CD14-positive monocyte (primary cell): ENCODE measurements around the gene MYH9. TPM values are rescaled to one million over a fixed set of nuclear protein-coding genes. Genes with fewer than 3 reads are reported as not detected.

ENCODE experiments used
- DNase-seq, 3 donors: peaks; one replicate each; pipeline ENCODE4 v3.0.0-alpha.2; 2011 to 2022
- H2AFZ ChIP-seq: 2 replicates; pipeline ENCODE4 v1.6.0; 2012; ENCODE audit warnings: mild to moderate bottlenecking, low read depth, low read length, inconsistent platforms; ENCODE audit not compliant: insufficient read depth, poor library complexity, severe bottlenecking
- H3K27ac ChIP-seq, 2 donors: 1 replicate in 1 of 2; 2 replicates in 1 of 2; pipeline ENCODE4 v1.5.1; 2012 to 2013; ENCODE audit warnings: low read length in 2 of 2, control low read depth in 1 of 2, inconsistent platforms in 1 of 2, low read depth in 1 of 2, mild to moderate bottlenecking in 1 of 2
- H3K27me3 ChIP-seq, 2 donors: one replicate each; pipeline versions ENCODE4 v1.6.0 to v1.6.1; 2011 to 2013; ENCODE audit warnings: low read length in 2 of 2; ENCODE audit not compliant: control insufficient read depth in 2 of 2, insufficient read depth in 2 of 2
- H3K36me3 ChIP-seq, 2 donors: replicated peaks in 1 of 2; 1 replicate in 1 of 2; 2 replicates in 1 of 2; pipeline versions ENCODE4 v1.5.1 to v1.6.1; 2012 to 2013; ENCODE audit warnings: low read length in 2 of 2, control low read depth in 1 of 2, inconsistent platforms in 1 of 2, mild to moderate bottlenecking in 1 of 2; ENCODE audit not compliant: insufficient read depth in 2 of 2, control insufficient read depth in 1 of 2
- H3K4me1 ChIP-seq, 2 donors: 1 replicate in 1 of 2; 2 replicates in 1 of 2; pipeline versions ENCODE4 v1.5.1 to v1.6.1; 2012 to 2013; ENCODE audit warnings: low read length in 2 of 2, control low read depth in 1 of 2, inconsistent platforms in 1 of 2, mild to moderate bottlenecking in 1 of 2, moderate library complexity in 1 of 2; ENCODE audit not compliant: insufficient read depth in 2 of 2, control insufficient read depth in 1 of 2
- H3K4me2 ChIP-seq: replicated peaks from 2 replicates; pipeline ENCODE3; 2012; ENCODE audit warnings: low read length, moderate library complexity, mild to moderate bottlenecking; ENCODE audit not compliant: poor library complexity, severe bottlenecking; ENCODE audit errors: extremely low read depth
- H3K4me3 ChIP-seq, 3 experiments: fragments of 200-600 bp in 1 of 3; sonication (generic) in 1 of 3; replicated peaks in 1 of 3; 1 replicate in 2 of 3; 2 replicates in 1 of 3; pipeline ENCODE4 v1.5.1; 2011 to 2013; ENCODE audit warnings: low read length in 3 of 3, mild to moderate bottlenecking in 3 of 3, control low read depth in 2 of 3, low read depth in 2 of 3, inconsistent platforms in 1 of 3, moderate library complexity in 1 of 3
- H3K79me2 ChIP-seq: 2 replicates; pipeline ENCODE4 v1.6.0; 2012; ENCODE audit warnings: mild to moderate bottlenecking, control low read depth, inconsistent platforms, low read length, moderate library complexity; ENCODE audit not compliant: insufficient read depth
- H3K9ac ChIP-seq: 2 replicates; pipeline ENCODE4 v1.6.0; 2017; ENCODE audit warnings: low read length, mild to moderate bottlenecking; ENCODE audit not compliant: insufficient read depth, poor library complexity, severe bottlenecking
- H3K9me3 ChIP-seq, 2 donors: replicated peaks in 1 of 2; 1 replicate in 1 of 2; 2 replicates in 1 of 2; pipeline versions ENCODE4 v1.5.1 to v1.6.1; 2012 to 2013; ENCODE audit warnings: low read length in 2 of 2, control low read depth in 1 of 2; ENCODE audit not compliant: control insufficient read depth in 1 of 2, insufficient read depth in 1 of 2
- H4K20me1 ChIP-seq: 2 replicates; pipeline ENCODE4 v1.6.0; 2012; ENCODE audit warnings: mild to moderate bottlenecking, low read length, control low read depth, moderate library complexity; ENCODE audit not compliant: insufficient read depth
- H3K27ac Mint-ChIP-seq, 7 donors: one replicate each; pipeline ENCODE4 v1.8.0; 2020; ENCODE audit warnings: mild to moderate bottlenecking in 7 of 7, mixed read lengths in 7 of 7, moderate library complexity in 6 of 7, inconsistent platforms in 2 of 7
- H3K27me3 Mint-ChIP-seq, 3 donors: one replicate each; pipeline ENCODE4 v1.8.0; 2021 to 2022; ENCODE audit warnings: low read depth in 3 of 3, mild to moderate bottlenecking in 3 of 3, mixed read lengths in 3 of 3, moderate library complexity in 3 of 3, inconsistent platforms in 1 of 3
- H3K36me3 Mint-ChIP-seq, 2 donors: one replicate each; pipeline ENCODE4 v1.8.0; 2020; ENCODE audit warnings: mixed read lengths in 2 of 2, inconsistent platforms in 1 of 2, mild to moderate bottlenecking in 1 of 2
- H3K4me1 Mint-ChIP-seq: one replicate; pipeline ENCODE4 v1.8.0; 2020; ENCODE audit warnings: mild to moderate bottlenecking, mixed read lengths
- H3K4me3 Mint-ChIP-seq, 2 donors: one replicate each; pipeline ENCODE4 v1.8.0; 2020; ENCODE audit warnings: mild to moderate bottlenecking in 2 of 2, mixed read lengths in 2 of 2, moderate library complexity in 1 of 2
- H3K9me3 Mint-ChIP-seq, 7 donors: one replicate each; pipeline ENCODE4 v1.8.0; 2020 to 2022; ENCODE audit warnings: mixed read lengths in 7 of 7, mild to moderate bottlenecking in 6 of 7, moderate library complexity in 6 of 7, inconsistent platforms in 2 of 7
- CTCF ChIP-seq: fragments of 200-600 bp; IDR thresholded peaks from one replicate; pipeline ENCODE4 v1.8.0; 2022; ENCODE audit warnings: antibody characterized with exemption, mild to moderate bottlenecking
- WGBS: methylation state at CpG from one replicate; pipeline ENCODE4 v1.1.5; 2013; ENCODE audit warnings: missing lambda C conversion rate; ENCODE audit not compliant: insufficient coverage; 5-methylcytosine and 5-hydroxymethylcytosine counted together
- intact Hi-C, 2 donors: fragments of 100-400 bp; cut with micrococcal nuclease; formaldehyde crosslinking; loops; one replicate each; pipeline versions ENCODE4 v1.15.0 to v1.15.1; 2023
- polyA plus RNA-seq, 3 donors: library from polyadenylated mRNA; depleted of rRNA in 1 of 3; unstranded in 2 of 3; stranded (reverse) in 1 of 3; fragments of 300-500 nt in 2 of 3; fragments of >200 nt in 1 of 3; fragmentation: Illumina TruSeq in 2 of 3; gene quantifications; 1 replicate in 2 of 3; 2 replicates in 1 of 3; pipeline ENCODE4 v1.2.3, GENCODE V29; 2012 to 2021

The MYH9 gene
- polyA plus RNA-seq, 3 donors: 35.6 to 163 (median 79.5) TPM

- no peak overlapping the region for H2AFZ ChIP-seq
- no peaks in the 10 kb centered on the region for H3K9me3 Mint-ChIP-seq
- H3K4me1 Mint-ChIP-seq: peaks cover 21% of the 10 kb centered on the region
- H3K79me2 ChIP-seq: peaks cover 98% of the 10 kb centered on the region
- peak overlapping the region in 4 of 7 donors; percentile 62 to 79 (median 68) for H3K27ac Mint-ChIP-seq
- H3K4me3 ChIP-seq: no peak overlapping the region
- H3K27me3 ChIP-seq: no peaks in the 10 kb centered on the region
- H3K9ac ChIP-seq: no peak overlapping the region
- peak overlapping the region in 1 of 2 donors; percentile 52 for H3K27ac ChIP-seq
- H3K4me3 Mint-ChIP-seq: no peak overlapping the region
- peaks cover 98% of the 10 kb centered on the region for H4K20me1 ChIP-seq
- no peak for DNase-seq
- H3K4me1 ChIP-seq: peaks cover 1 to 2% of the 10 kb centered on the region in 2 donors
- WGBS: 100% methylated on average over 1 of the region's 5 CpGs
- intact Hi-C loops: no loop called here
- peaks cover 72 to 89% of the 10 kb centered on the region in 2 donors for H3K36me3 ChIP-seq
- H3K36me3 Mint-ChIP-seq: peaks cover 66 to 96% of the 10 kb centered on the region in 2 donors
- H3K27me3 Mint-ChIP-seq: peaks cover 0 to 1% (median 1%) of the 10 kb centered on the region in 3 donors
- no peak for TF ChIP-seq CTCF
- H3K9me3 ChIP-seq: no peaks in the 10 kb centered on the region
- no peak overlapping the region for H3K4me2 ChIP-seq
Measured at GRCh38 chr22:36343070-36343719, 44.6 kb downstream of the MYH9 start.

- no peak for DNase-seq
- TF ChIP-seq CTCF: no peak
- peaks cover 0 to 1% (median 1%) of the 10 kb centered on the region in 3 donors for H3K27me3 Mint-ChIP-seq
- Histone ChIP-seq H3K9ac (no peak overlapping the region), H3K9me3 (no peaks in the 10 kb centered on the region), H3K36me3 (peaks cover 71 to 87% of the 10 kb centered on the region in 2 donors), H3K4me2 (no peak overlapping the region), H4K20me1 (peaks cover 100% of the 10 kb centered on the region), H3K4me3 (no peak overlapping the region), H3K27me3 (no peaks in the 10 kb centered on the region), H3K27ac (peak overlapping the region in 1 of 2 donors; percentile 52), H3K79me2 (peaks cover 100% of the 10 kb centered on the region), H3K4me1 (peaks cover 17 to 18% of the 10 kb centered on the region in 2 donors), H2AFZ (no peak overlapping the region)
- H3K9me3 Mint-ChIP-seq: no peaks in the 10 kb centered on the region
- H3K4me3 Mint-ChIP-seq: no peak overlapping the region
- 96% methylated on average over 7 of the region's 10 CpGs for WGBS
- intact Hi-C loops: no loop called here
- H3K36me3 Mint-ChIP-seq: peaks cover 63 to 96% of the 10 kb centered on the region in 2 donors
- peak overlapping the region in 4 of 7 donors; percentile 13 to 67 (median 27) for H3K27ac Mint-ChIP-seq
- peaks cover 36% of the 10 kb centered on the region for H3K4me1 Mint-ChIP-seq
Measured at GRCh38 chr22:36341640-36342041, 46.1 kb downstream of the MYH9 start.
